Measurements from ENCODE around the gene EFNA2.
A peak's percentile ranks its signal among the peaks of the same experiment; 100 is the strongest.
"Not testable (repeated sequence)": the region's sequence is repeated elsewhere in the genome, so short reads cannot be mapped to it uniquely, and the experiment has no call there.

The EFNA2 gene

GRCh38 chr19:1285737-1286360 lies at the start of gene EFNA2:
Gene EFNA2 (plus strand): TSS chr19:1285873. CDS start chr19:1286169, 296 bp downstream.
- DNase-seq (ENCODE audit: low spot score): peak; percentile 47

GRCh38 chr19:1236576-1236975 lies 49.1 kb upstream of the EFNA2 start:
- DNase-seq (ENCODE audit: low spot score): peak; percentile 42

GRCh38 chr19:1237027-1237659 lies 48.5 kb upstream of the EFNA2 start:
- DNase-seq (ENCODE audit: low spot score): peak; percentile 67

GRCh38 chr19:1237754-1238368 lies 47.8 kb upstream of the EFNA2 start, which contains the start of gene CBARP:
Gene CBARP (minus strand): TSS chr19:1238005. CDS start chr19:1236100, 1,905 bp downstream.
- peak; percentile 82 for DNase-seq (ENCODE audit: low spot score)

GRCh38 chr19:1238369-1239303 lies 47.0 kb upstream of the EFNA2 start:
- no peak for DNase-seq (ENCODE audit: low spot score)

- DNase-seq (ENCODE audit: low spot score): no peak
These were observed 46.3 kb upstream of the EFNA2 start for GRCh38 chr19:1239420-1239795.

- peak; percentile 99 for DNase-seq (ENCODE audit: low spot score)
These were observed 45.6 kb upstream of the EFNA2 start for GRCh38 chr19:1239796-1240737.

- no peak for DNase-seq (ENCODE audit: low spot score)
These were observed 44.7 kb upstream of the EFNA2 start for GRCh38 chr19:1240925-1241324.

- DNase-seq (ENCODE audit: low spot score): peak; percentile 95
These were observed 44.1 kb upstream of the EFNA2 start, which contains the start of gene ATP5F1D for GRCh38 chr19:1241417-1242095. Gene ATP5F1D (plus strand): TSS chr19:1241751. CDS start chr19:1241851, 100 bp downstream.

- peak; percentile 90 for DNase-seq (ENCODE audit: low spot score)
These were observed 41.6 kb upstream of the EFNA2 start for GRCh38 chr19:1243768-1244692.

- peak; percentile 44 for DNase-seq (ENCODE audit: low spot score)
These were observed 40.8 kb upstream of the EFNA2 start for GRCh38 chr19:1244693-1245451.

GRCh38 chr19:1245494-1246264 lies 40.0 kb upstream of the EFNA2 start:
- DNase-seq (ENCODE audit: low spot score): no peak

- not testable (repeated sequence) for DNase-seq (ENCODE audit: low spot score)
These were observed 39.2 kb upstream of the EFNA2 start for GRCh38 chr19:1246265-1247087.

- DNase-seq (ENCODE audit: low spot score): no peak
These were observed 37.9 kb upstream of the EFNA2 start for GRCh38 chr19:1247748-1248138.

GRCh38 chr19:1248139-1248785 lies 37.4 kb upstream of the EFNA2 start, which contains the start of gene MIDN:
Gene MIDN (plus strand): TSS chr19:1248583. CDS start chr19:1250297, 1,714 bp downstream.
- DNase-seq (ENCODE audit: low spot score): peak; percentile 92

- DNase-seq (ENCODE audit: low spot score): peak; percentile 87
These were observed 36.8 kb upstream of the EFNA2 start for GRCh38 chr19:1248786-1249297.
